Measurements from ENCODE around the gene ADGRG6.

DNA sequence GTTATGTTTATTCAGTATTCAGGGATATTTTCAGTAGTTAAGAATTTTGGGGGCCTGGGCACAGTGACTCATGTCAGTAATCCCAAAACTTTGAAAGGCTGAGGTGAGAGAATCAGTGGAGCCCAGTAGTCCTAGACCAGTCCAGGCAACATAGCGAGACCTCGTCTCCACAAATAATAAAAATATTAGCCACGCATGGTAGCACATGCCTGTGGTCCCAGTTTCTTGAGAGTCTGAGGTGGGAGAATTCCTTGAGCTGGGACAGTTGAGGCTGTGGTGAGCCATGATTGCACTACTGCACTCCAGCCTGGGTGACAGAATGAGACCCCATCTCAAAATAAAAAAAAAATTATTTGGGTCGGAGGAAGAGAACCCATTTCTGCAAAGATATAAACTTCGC, 20.3 kb downstream of the ADGRG6 start:
- TF ChIP-seq, protein P1, sequence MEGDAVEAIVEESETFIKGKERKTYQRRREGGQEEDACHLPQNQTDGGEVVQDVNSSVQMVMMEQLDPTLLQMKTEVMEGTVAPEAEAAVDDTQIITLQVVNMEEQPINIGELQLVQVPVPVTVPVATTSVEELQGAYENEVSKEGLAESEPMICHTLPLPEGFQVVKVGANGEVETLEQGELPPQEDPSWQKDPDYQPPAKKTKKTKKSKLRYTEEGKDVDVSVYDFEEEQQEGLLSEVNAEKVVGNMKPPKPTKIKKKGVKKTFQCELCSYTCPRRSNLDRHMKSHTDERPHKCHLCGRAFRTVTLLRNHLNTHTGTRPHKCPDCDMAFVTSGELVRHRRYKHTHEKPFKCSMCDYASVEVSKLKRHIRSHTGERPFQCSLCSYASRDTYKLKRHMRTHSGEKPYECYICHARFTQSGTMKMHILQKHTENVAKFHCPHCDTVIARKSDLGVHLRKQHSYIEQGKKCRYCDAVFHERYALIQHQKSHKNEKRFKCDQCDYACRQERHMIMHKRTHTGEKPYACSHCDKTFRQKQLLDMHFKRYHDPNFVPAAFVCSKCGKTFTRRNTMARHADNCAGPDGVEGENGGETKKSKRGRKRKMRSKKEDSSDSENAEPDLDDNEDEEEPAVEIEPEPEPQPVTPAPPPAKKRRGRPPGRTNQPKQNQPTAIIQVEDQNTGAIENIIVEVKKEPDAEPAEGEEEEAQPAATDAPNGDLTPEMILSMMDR (IDR thresholded peaks at IDR 0.05; ENCODE audit: low read length), result no peak
- TF ChIP-seq EZH2phosphoT487 (IDR thresholded peaks at IDR 0.05; ENCODE audit: low read length), result no peak

Measured in MM.1S (cell line).